ENCODE results near the gene NAV1. TPM values are rescaled to one million over a fixed set of nuclear protein-coding genes. Genes with fewer than 3 reads are reported as not detected.

The NAV1 gene
- total and polyA plus RNA-seq, 2 of the 8 experiments (the other 6 are each of a cell fraction or from before 2014, with no cell fraction given): 9.9 to 42.7 TPM

- no peak overlapping the region for H2BK12ac ChIP-seq (ENCODE audit: low read depth, low read length)
- no peak overlapping the region for H3K4ac ChIP-seq (replicated peaks; ENCODE audit: insufficient read length, low read depth, low read length)
- H2AFZ ChIP-seq (ENCODE audit: low read length): peak overlapping the region; percentile 49
- FAIRE-seq (no peak), DNase-seq (ENCODE audit: low read depth in 1 of 2, low spot score in 2 of 2) (no peak)
- H3K9ac ChIP-seq (replicated peaks in 1 of 4; ENCODE audit: extremely low read depth in 1 of 4, low read depth in 3 of 4, low read length in 3 of 4): no peak overlapping the region
- POLR2A ChIA-PET (ENCODE audit: partially characterized antibody): interaction anchor here (0.8 to 6.3 kb wide), 5 partner anchors 12 to 136 kb away, joined by 3 to 52 read pairs (median 5); no protein-coding TSS in a partner anchor
- no peak overlapping the region for H2BK5ac ChIP-seq (ENCODE audit: low read depth, low read length)
- no peak overlapping the region for H2BK120ac ChIP-seq (replicated peaks; ENCODE audit: low read depth, low read length)
- H3K23ac ChIP-seq (ENCODE audit: insufficient read length): no peak overlapping the region
- no peak overlapping the region for H3K4me3 ChIP-seq (ENCODE audit: extremely low read depth in 1 of 4, insufficient read depth in 2 of 4, low read depth in 3 of 4, low read length in 4 of 4)
- no peak overlapping the region for H4K8ac ChIP-seq (ENCODE audit: extremely low read depth, insufficient read depth, low read length)
- 0 out of 2 replicates have a peak overlapping the region, but pooled peaks have one; percentile 18 for H2BK15ac ChIP-seq (ENCODE audit: low read length)
- no peak overlapping the region for H4K5ac ChIP-seq (ENCODE audit: insufficient read length, low read depth, low read length)
- no peak overlapping the region for H3K27ac ChIP-seq (ENCODE audit: low read depth, low read length)
- H3K79me2 ChIP-seq (ENCODE audit: control insufficient read depth in 1 of 2, insufficient read depth in 2 of 2, low read length in 2 of 2): no peaks in the 10 kb centered on the region
- H3K56ac ChIP-seq (replicated peaks; ENCODE audit: insufficient read length, low read depth, low read length): no peak overlapping the region
- WGBS, 2 experiments (ENCODE audit: extremely low coverage in 1 of 2, insufficient coverage in 1 of 2, insufficient read length in 1 of 2, insufficient replicate concordance in 2 of 2, low coverage in 1 of 2, low lambda C conversion rate in 2 of 2, missing lambda C conversion rate in 1 of 2): 93% methylated on average over 6 of the region's 6 CpGs; no CpG with 5 or more reads in 1 of the 2 experiments
- H2BK20ac ChIP-seq (ENCODE audit: low read length): no peak overlapping the region
- peaks cover 0 to 4% (median under 1%) of the 10 kb centered on the region in 4 experiments; a peak in 2 of 7 replicates for H3K27me3 ChIP-seq (replicated peaks in 1 of 4; ENCODE audit: control insufficient read depth in 3 of 4, extremely low read depth in 1 of 4, insufficient read depth in 3 of 4, low read length in 3 of 4)
- no peaks in the 10 kb centered on the region for H3K36me3 ChIP-seq (ENCODE audit: control insufficient read depth in 2 of 4, insufficient read depth in 4 of 4, low read length in 3 of 4)
- H4K91ac ChIP-seq (replicated peaks; ENCODE audit: insufficient read length, low read length): no peak overlapping the region
- H3K9me3 ChIP-seq (ENCODE audit: insufficient read depth in 2 of 2, low read depth in 1 of 2, low read length in 1 of 2): no peaks in the 10 kb centered on the region
- no peaks in the 10 kb centered on the region; the same call in 1 of the 2 replicates for H3K23me2 ChIP-seq (ENCODE audit: low read depth, low read length)
- H4K20me1 ChIP-seq (replicated peaks in 1 of 2; ENCODE audit: control insufficient read depth in 1 of 2, insufficient read depth in 2 of 2, low read length in 2 of 2): no peaks in the 10 kb centered on the region
- peaks cover 3 to 5% (median 5%) of the 10 kb centered on the region in 4 experiments; a peak in 6 of 7 replicates for H3K4me1 ChIP-seq (replicated peaks in 1 of 4; ENCODE audit: control insufficient read depth in 3 of 4, insufficient read depth in 4 of 4, low read length in 3 of 4)
- H3K14ac ChIP-seq (ENCODE audit: insufficient read length): no peak overlapping the region
- no peak overlapping the region for H3K4me2 ChIP-seq (ENCODE audit: insufficient read depth in 1 of 2, low read depth in 2 of 2, low read length in 2 of 2)
- H3K79me1 ChIP-seq (ENCODE audit: low read depth, low read length): no peaks in the 10 kb centered on the region
- H2AK5ac ChIP-seq (ENCODE audit: low read depth, low read length): no peak overlapping the region
- CTCF ChIA-PET (ENCODE audit: partially characterized antibody): interaction anchor here (0.8 to 43.8 kb wide), 53 partner anchors 8 to 486 kb away, joined by 3 to 929 read pairs (median 5); partner anchors contain the start of genes CSRP1, IPO9, NAV1 and PHLDA3
- H3K18ac ChIP-seq (ENCODE audit: extremely low read depth, low read length): no peak overlapping the region
- TF ChIP-seq SAP30 (IDR thresholded peaks at IDR 0.05; ENCODE audit: insufficient read depth, insufficient replicate concordance, low read length) (no peak), MAX (IDR thresholded peaks at IDR 0.05) (no peak), GTF2F1 (IDR thresholded peaks at IDR 0.05; ENCODE audit: borderline replicate concordance, low read depth, low read length) (no peak), POU5F1 (IDR thresholded peaks at IDR 0.05; ENCODE audit: low read depth, low read length) (no peak), TEAD4 (IDR thresholded peaks at IDR 0.05; ENCODE audit: low read depth, low read length) (no peak), ASH2L (IDR thresholded peaks at IDR 0.05; ENCODE audit: low read length) (no peak), SP4 (IDR thresholded peaks at IDR 0.05; ENCODE audit: low read length) (no peak), MAFK (IDR thresholded peaks at IDR 0.05; ENCODE audit: low read depth, low read length) (no peak), EZH2 (IDR thresholded peaks at IDR 0.05; ENCODE audit: low read depth, low read length, severe bottlenecking) (no peak), CBX5 (IDR thresholded peaks at IDR 0.05; ENCODE audit: low read depth, low read length) (no peak), CHD1 (IDR thresholded peaks at IDR 0.05; ENCODE audit: low read depth, low read length) (no peak), E2F6 (IDR thresholded peaks at IDR 0.05) (no peak)
Observed at GRCh38 chr1:201513498-201514243, 25.3 kb upstream of the NAV1 start.

Measured in H1 (cell line).